ENCODE data around the gene COLEC11.
"Not testable (repeated sequence)": the region's sequence is repeated elsewhere in the genome, so short reads cannot be mapped to it uniquely, and the experiment has no call there.

Gene COLEC11

DNA sequence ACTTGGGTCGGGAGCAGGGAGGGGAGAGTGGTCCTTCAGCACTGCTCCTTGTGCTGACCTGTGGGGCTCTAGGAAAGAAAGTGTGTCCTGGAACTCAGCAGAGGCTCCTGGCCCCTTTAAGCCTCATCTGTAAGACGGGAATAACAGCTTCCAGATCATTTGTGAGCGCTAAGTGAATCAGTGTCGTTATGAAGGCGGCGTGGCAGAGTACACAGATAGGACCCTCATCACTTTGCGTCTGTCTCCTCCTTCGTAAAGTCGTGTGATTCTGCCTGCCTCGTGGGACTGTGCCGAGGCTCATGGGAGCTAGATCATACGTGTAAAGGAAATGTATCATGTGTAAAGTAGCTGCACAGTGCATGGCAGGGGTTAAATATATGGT lies 18.6 kb downstream of the COLEC11 start:
- H3K27ac ChIP-seq, result no peak overlapping the region
- POLR2A ChIA-PET (ENCODE audit: low non-redundant PET), result no interaction called here
- CTCF ChIA-PET, result no interaction called here
- DNase-seq (ENCODE audit: low spot score), result no peak
- TF ChIP-seq, protein P1, sequence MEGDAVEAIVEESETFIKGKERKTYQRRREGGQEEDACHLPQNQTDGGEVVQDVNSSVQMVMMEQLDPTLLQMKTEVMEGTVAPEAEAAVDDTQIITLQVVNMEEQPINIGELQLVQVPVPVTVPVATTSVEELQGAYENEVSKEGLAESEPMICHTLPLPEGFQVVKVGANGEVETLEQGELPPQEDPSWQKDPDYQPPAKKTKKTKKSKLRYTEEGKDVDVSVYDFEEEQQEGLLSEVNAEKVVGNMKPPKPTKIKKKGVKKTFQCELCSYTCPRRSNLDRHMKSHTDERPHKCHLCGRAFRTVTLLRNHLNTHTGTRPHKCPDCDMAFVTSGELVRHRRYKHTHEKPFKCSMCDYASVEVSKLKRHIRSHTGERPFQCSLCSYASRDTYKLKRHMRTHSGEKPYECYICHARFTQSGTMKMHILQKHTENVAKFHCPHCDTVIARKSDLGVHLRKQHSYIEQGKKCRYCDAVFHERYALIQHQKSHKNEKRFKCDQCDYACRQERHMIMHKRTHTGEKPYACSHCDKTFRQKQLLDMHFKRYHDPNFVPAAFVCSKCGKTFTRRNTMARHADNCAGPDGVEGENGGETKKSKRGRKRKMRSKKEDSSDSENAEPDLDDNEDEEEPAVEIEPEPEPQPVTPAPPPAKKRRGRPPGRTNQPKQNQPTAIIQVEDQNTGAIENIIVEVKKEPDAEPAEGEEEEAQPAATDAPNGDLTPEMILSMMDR (conservative IDR thresholded peaks at IDR 0.05; ENCODE audit: low read depth), result no peak

DNA sequence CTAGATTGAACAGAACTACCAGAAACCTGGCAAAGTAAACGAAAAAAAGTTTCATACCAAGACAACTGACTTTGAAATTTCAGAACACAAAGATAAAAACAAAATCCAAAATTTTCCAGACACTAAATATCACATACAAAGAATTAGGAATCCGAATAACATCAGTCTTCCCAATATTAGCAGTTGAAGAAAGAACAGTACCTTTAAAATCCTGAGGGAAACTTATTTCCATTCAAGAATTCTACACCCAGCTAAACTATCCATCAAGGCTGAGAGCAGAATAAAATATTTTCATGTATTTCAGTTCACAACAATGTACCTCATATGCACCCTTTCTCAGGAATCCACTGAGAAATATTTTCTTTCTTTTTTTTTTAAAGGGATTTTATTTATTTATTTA lies 19.8 kb downstream of the COLEC11 start:
- DNase-seq (ENCODE audit: low spot score); H3K27ac ChIP-seq; POLR2A ChIA-PET (ENCODE audit: low non-redundant PET): not testable (repeated sequence)
- CTCF ChIA-PET, result interaction anchor here (0.5 kb wide), 1 partner anchor 29 kb away, joined by 3 read pairs; no protein-coding TSS in a partner anchor

DNA sequence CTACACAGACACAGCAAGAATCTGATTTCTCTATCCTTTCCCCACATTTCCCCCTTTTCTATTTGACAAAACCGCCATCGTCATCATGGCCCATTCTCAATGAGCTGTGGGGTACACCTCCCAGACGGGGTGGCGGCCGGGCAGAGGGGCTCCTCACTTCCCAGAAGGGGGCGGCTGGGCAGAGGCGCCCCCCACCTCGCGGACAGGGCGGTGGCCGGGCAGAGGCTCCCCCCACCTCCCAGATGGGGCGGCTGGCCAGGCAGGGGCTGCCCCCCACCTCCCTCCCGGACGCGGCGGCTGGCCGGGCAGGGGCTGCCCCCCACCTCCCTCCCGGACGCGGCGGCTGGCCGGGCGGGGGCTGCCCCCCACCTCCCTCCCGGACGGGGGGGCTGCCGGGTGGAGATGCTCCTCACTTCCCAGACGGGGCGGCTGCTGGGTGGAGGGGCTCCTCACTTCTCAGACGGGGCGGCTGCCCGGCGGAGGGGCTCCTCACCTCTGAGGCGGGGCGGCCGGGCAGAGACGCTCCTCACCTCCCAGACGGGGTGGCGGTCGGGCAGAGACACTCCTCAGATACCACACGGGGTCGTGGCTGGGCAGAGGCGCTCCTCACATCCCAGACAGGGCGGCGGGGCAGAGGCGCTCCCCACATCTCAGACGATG lies 20.8 kb downstream of the COLEC11 start:
- POLR2A ChIA-PET (ENCODE audit: low non-redundant PET); H3K27ac ChIP-seq; DNase-seq (ENCODE audit: low spot score): not testable (repeated sequence)
- CTCF ChIA-PET, result interaction anchor here (0.6 kb wide), 1 partner anchor 76 kb away, joined by 4 read pairs; no protein-coding TSS in a partner anchor

DNA sequence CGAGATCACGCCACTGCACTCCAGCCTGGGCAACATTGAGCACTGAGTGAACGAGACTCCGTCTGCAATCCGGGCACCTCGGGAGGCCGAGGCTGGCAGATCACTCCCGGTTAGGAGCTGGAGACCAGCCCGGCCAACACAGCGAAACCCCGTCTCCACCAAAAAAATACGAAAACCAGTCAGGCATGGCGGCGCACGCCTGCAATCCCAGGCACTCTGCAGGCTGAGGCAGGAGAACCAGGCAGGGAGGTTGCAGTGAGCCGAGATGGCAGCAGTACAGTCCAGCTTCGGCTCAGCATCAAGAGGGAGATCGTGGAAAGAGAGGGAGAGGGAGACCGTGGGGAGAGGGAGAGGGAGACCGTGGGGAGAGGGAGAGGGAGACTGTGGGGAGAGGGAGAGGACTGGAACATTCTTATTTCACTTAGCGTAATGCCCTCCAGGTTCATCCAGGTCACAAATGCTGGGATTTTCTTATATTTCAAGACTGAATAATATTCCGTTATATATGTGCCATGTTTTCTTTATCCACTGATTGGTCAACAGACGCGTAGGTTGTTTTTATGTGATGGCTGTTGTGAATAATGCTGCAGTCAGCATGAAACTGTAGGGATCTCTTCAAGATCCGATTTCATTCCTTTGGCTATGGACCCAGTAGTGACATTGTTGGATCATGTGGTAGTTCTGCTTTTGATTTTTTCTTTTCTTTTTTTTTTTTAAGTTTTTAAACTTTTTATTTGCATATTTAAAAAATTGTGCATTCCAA lies 21.7 kb downstream of the COLEC11 start:
- POLR2A ChIA-PET (ENCODE audit: low non-redundant PET); DNase-seq (ENCODE audit: low spot score); H3K27ac ChIP-seq: not testable (repeated sequence)
- CTCF ChIA-PET, result interaction anchor here (0.6 to 0.7 kb wide), 2 partner anchors 34 to 76 kb away, joined by 3 to 4 read pairs; no protein-coding TSS in a partner anchor

DNA sequence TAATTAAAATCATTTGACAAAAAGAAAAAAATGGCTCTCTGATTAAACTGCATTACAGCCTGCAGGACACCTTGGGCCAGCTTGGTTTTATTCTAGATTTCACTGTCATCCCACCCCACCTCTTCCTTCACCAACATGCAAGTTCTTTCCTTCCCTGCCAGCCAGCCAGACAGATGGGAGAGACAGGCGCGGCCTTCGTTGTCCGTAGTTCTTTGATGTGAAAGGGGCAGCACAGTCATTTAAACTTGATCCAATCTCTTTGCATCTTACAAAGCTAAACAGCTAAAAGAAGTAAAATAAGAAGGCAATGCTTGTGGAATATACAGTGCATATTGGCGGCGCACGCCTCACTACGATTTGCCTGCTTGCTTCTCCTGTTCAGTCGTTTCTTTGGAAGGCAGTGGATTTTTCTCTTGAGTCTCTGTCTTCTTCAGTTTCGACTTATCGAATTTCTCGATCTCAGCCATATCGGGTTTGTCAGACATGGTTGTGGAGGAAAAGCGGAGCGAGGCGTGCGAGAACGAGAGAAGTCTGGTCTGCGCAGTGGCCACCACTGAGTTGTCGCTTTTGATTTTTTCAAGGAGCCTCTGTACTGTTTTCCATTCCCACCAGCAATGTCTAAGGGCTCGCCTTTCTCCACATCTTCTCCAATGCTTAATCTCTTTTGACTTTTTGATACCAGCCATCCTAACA lies 22.4 kb downstream of the COLEC11 start:
- CTCF ChIA-PET, result no interaction called here
- POLR2A ChIA-PET (ENCODE audit: low non-redundant PET), result no interaction called here
- TF ChIP-seq, protein P1 (conservative IDR thresholded peaks at IDR 0.05; ENCODE audit: low read depth), result no peak
- no peak overlapping the region for H3K27ac ChIP-seq
- no peak for DNase-seq (ENCODE audit: low spot score)

DNA sequence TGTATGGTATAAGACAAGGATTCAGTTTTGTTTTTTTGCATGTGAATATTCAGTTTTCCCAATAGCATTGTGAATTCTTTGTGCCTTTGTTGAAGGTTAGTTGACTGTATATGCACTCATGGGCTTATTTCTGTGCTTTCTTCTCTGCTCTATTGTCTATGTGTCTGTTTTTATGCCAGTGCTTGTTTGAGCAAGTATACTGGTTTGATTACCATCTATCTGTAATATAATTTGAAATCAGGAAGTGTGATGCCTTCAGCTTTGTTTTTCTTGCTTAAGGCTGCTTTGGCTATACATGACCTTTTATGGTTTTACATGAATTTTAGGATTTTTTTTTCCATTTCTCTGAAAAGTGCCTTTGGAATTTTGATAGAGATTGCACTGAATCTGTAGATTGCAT lies 23.5 kb downstream of the COLEC11 start:
- POLR2A ChIA-PET (ENCODE audit: low non-redundant PET), result no interaction called here
- CTCF ChIA-PET, result no interaction called here
- TF ChIP-seq, protein P1 (conservative IDR thresholded peaks at IDR 0.05; ENCODE audit: low read depth), result no peak
- no peak for DNase-seq (ENCODE audit: low spot score)
- no peak overlapping the region for H3K27ac ChIP-seq

DNA sequence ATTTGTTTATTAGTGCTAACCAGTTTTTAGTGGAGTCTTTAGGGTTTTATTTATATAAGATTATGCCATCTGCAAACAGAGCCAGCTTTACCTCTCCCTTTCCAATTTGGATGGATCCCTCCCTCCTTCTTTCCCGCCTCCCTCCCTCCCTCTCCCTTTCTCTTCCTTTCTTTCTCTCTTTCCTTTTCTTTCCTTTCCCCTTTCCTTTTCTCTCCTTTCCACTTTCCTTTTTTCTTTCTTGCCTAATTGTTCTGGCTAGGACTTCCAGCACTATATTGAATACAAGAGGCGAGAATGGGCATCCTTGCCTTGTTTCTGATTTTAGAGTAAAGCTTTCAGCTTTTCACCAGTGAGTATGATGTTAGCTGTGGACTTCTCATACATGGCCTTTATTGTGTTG lies 24.1 kb downstream of the COLEC11 start:
- POLR2A ChIA-PET (ENCODE audit: low non-redundant PET), result no interaction called here
- CTCF ChIA-PET, result no interaction called here
- H3K27ac ChIP-seq, result no peak overlapping the region
- no peak for DNase-seq (ENCODE audit: low spot score)
- TF ChIP-seq, protein P1 (conservative IDR thresholded peaks at IDR 0.05; ENCODE audit: low read depth), result no peak

DNA sequence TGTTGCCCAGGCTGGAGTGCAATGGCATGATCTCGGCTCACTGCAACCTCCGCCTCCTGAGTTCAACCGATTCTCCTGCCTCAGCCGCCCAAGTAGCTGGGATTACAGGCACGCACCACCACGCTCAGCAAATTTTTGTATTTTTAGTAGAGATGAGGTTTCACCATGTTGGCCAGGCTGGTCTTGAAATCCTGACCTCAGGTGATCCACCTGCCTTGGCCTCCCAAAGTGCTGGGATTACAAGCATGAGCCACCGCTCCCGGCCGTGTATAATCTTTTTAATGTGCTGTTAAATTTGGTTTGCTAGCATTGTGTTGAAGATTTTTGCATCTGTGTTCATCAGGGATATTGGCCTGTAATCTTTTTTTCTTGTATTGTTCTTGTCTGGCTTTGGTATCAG lies 24.7 kb downstream of the COLEC11 start:
- DNase-seq (ENCODE audit: low spot score); H3K27ac ChIP-seq; CTCF ChIA-PET; POLR2A ChIA-PET (ENCODE audit: low non-redundant PET): not testable (repeated sequence)

All from RWPE1 (cell line).